ACC112 (cell line): ENCODE measurements around the gene S100A14.

Source experiments
- H2AFZ ChIP-seq: fragments of 200-600 bp; sonication (generic); one replicate; pipeline ENCODE4 v1.6.0; 2017; ENCODE audit warnings: antibody characterized with exemption, low read length; ENCODE audit not compliant: unreplicated experiment
- H3K27ac ChIP-seq: fragments of 200-600 bp; sonication (generic); 2 replicates; pipeline ENCODE4 v1.5.1; 2014; ENCODE audit warnings: low read depth, mild to moderate bottlenecking, antibody characterized with exemption, low read length, moderate library complexity
- H3K27me3 ChIP-seq: fragments of 200-600 bp; sonication (generic); 2 replicates; pipeline ENCODE4 v1.6.1; 2014; ENCODE audit warnings: mild to moderate bottlenecking, antibody characterized with exemption, low read length, moderate library complexity, mixed read lengths; ENCODE audit not compliant: insufficient read depth
- H3K36me3 ChIP-seq: fragments of 200-600 bp; sonication (generic); 2 replicates; pipeline ENCODE4 v1.6.1; 2016; ENCODE audit warnings: mild to moderate bottlenecking, antibody characterized with exemption, low read length, moderate library complexity, mixed read lengths; ENCODE audit not compliant: insufficient read depth
- H3K4me1 ChIP-seq: fragments of 200-600 bp; sonication (generic); one replicate; pipeline ENCODE4 v1.6.1; 2016; ENCODE audit warnings: low read length, mixed read lengths; ENCODE audit not compliant: insufficient read depth, unreplicated experiment, control insufficient read depth
- H3K4me3 ChIP-seq: fragments of 200-600 bp; sonication (generic); 2 replicates; pipeline ENCODE4 v1.5.1; 2014; ENCODE audit warnings: mild to moderate bottlenecking, low read depth, low read length
- H3K79me2 ChIP-seq: fragments of 200-600 bp; sonication (generic); one replicate; pipeline ENCODE4 v1.6.0; 2016; ENCODE audit warnings: low read length; ENCODE audit not compliant: control insufficient read depth, unreplicated experiment, insufficient read depth

Gene S100A14

DNA sequence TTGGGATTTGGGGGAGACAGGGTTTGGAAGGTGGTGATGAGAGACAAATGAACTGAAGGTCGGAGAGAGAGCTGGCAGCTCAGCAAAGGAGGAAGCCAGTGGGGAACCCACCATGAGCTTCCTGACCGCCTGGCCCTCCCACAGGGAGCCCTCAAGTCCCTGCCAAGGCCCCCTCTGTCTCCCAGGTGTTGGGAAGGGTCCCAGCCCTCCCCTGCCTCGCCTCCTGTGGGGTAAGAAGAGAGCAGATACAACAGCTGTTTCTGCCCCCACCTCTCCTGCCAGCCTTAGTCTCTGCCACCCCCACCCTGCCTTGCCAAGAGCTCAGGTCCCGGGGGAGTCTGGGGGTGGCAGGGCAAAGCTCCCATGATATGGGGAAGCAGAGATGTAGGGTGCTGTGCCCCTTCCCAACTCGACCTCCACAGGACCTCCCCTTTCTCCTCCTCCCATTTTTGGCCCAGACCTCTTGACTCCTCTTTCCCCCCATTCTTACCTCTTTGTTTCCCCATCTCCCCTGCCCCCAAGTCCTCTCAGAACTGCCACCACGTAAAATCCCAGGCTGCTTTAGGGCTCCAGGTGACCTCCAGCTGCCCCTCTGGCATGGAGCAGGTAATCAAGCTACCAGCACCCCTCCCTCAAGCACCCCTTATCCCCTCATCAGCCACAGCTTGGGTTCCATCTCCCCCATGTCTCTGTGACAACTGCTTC is 12.7 kb upstream of the S100A14 start:
- H2AFZ ChIP-seq = no peak overlapping the region
- H3K79me2 ChIP-seq = peaks cover 27% of the 10 kb centered on the region
- no peaks in the 10 kb centered on the region for H3K27me3 ChIP-seq
- H3K27ac ChIP-seq = no peak overlapping the region
- peaks cover 22% of the 10 kb centered on the region for H3K4me1 ChIP-seq
- no peak overlapping the region for H3K4me3 ChIP-seq
- H3K36me3 ChIP-seq = 0 out of 2 replicates have a peak, but pooled peaks cover 3% of the 10 kb centered on the region

DNA sequence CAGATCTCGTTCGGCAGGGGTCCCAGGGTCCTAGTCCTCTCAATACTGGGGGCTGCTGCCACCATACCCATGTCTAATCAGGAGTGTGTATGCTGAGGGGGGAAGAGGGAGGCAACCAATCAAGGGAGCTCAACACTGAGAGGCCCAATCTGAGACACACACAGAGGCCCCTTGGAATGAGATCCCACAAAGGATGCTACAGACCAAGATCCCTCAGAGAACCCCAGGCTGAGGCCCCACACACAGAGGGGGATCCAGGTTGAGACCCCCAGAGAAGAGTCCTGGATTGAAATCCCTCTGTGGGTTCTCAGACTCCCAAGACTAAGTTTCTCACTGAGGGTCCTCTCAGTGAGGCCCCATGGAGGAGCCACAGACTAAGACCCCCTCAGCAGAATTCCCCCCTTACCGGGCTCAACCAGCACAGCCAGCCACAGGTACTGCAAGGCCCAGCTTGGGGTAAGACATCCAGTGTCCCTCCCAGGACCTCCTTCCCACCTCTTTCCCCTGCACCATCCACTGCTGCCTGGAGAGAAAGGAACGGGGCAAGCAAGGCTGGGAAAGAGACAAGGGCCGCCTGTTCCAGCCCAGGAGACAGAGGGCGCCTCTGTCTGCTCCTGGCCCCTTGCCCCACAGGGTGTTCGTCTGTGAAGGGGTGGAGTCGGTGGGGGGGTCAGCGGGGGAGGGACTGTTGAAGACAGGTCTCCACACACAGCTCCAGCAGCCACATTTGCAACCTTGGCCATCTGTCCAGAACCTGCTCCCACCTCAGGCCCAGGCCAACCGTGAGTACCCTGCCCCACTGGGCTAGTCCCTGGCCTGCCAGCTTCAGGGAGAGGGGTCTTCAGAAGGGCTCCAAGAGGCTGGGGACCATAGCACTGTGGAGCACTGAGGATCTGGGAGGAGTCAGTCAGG is 11.8 kb upstream of the S100A14 start, which contains the start of gene S100A1:
Gene S100A1, plus strand, starts transcription at position 720 of the 912 bp plus-strand sequence. CDS start 2,088 bp downstream, outside the sequence.
- H3K79me2 ChIP-seq = peaks cover 30% of the 10 kb centered on the region
- peak within 1 kb of the TSS; percentile 88 for H3K4me3 ChIP-seq
- H3K27ac ChIP-seq = peak within 1 kb of the TSS; percentile 84
- no peak within 1 kb of the TSS for H2AFZ ChIP-seq
- peaks cover 18% of the 10 kb centered on the region for H3K4me1 ChIP-seq
- 0 out of 2 replicates have a peak, but pooled peaks cover 3% of the 10 kb centered on the region for H3K36me3 ChIP-seq
- no peaks in the 10 kb centered on the region for H3K27me3 ChIP-seq

DNA sequence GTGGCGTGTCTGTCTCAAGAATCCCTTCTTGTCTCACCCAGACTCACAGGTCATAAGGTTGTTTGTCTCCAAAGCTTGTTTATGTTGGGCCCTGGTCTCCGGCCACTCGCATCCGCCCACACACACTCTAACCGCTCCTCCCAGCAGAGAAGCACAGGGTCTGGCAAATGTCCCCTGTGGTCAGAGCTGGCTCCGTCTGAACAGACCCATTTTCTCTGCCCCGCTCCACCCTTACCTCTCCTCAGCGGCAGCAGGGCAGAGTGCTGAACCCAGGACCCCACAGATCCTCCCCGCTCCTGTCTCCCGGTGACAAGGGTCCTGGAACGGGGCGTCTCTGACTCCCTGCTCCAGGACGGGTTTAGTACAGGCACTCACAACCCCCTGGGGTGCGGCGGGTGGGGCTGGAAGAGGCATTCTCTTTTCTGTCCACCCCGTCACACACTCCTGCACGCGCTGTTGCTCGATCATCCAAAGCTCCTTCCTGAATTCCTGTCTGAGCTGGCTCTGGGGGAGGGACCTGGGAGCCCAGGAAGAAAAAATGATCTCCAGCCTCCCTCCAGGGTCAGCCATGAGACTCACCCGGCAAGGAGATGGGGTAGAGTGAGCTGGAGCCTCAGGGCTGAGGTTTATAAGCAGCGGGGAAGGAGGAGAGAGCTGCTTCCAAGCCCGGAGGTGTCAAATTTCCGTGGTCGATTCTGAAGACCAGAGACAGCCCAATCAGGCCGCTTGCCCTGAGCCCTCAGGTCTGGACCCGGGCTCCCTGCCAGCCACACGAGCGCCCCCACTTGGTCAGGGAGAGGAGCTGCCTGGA is 11.0 kb upstream of the S100A14 start, which contains the start of gene S100A13:
Gene S100A13, minus strand, starts transcription at position 602 of the 811 bp plus-strand sequence. CDS start 1,033 bp downstream, outside the sequence.
- Histone ChIP-seq H3K27ac (peak within 1 kb of the TSS; percentile 84), H3K36me3 (no peaks in the 10 kb centered on the region), H3K27me3 (no peaks in the 10 kb centered on the region), H3K79me2 (peaks cover 30% of the 10 kb centered on the region), H3K4me1 (peaks cover 18% of the 10 kb centered on the region), H2AFZ (peak within 1 kb of the TSS; percentile 28), H3K4me3 (peak within 1 kb of the TSS; percentile 88)

DNA sequence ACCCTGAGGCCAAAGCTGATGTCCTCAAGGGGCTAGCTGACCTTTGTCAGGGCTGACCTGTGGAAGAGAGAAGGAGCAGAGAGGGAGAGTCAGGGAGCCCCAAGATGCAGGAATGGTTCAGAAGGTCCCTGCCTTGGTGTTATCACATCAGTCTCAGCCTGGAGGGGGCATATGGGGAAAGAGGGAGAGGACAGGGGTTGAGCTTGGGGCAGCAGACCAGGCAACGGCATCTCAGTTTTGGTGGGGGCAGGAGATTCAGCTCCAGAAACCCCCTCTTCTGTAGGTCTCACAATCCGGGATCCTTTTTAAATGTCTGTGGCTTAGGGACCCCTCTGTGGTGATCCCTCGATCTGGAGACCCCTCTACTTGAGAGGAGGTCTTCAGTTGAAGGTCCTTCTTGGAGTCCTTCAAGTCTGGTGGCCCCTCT is 10.4 kb upstream of the S100A14 start:
- H3K27me3 ChIP-seq = no peaks in the 10 kb centered on the region
- no peak overlapping the region for H2AFZ ChIP-seq
- H3K36me3 ChIP-seq = no peaks in the 10 kb centered on the region
- H3K4me3 ChIP-seq = peak overlapping the region; percentile 88
- peaks cover 18% of the 10 kb centered on the region for H3K4me1 ChIP-seq
- H3K79me2 ChIP-seq = peaks cover 30% of the 10 kb centered on the region
- H3K27ac ChIP-seq = peak overlapping the region; percentile 84

DNA sequence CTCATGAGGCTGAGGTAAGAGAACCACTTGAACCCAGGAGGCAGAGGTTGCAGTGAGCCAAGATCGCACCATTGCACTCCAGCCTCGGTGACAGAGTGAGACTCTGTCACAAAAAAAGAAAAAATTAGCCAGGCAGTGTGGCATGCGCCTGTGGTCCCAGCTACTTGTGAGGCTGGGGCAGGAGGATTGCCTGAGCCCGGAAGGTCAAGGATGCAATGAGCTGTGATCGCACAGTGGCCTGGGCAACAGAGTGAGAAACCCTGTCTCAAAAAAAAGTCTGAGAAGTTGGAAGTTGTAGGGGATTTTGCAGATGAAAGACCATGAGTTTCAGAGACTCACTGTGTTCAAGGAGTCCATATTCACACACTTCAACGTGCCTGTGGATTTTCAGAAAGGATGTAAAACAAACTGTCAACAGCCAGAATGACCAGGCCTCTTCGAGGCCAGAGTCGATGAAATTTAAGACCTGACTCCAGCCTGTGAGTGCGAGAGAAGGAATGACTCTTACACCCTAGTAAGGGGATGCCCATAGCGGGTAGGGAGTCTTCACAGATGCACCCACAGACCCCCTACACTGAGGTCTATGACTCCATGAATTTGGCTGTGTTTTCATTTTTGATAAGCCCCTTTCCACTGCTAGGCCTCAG is 9.0 kb upstream of the S100A14 start:
- no peaks in the 10 kb centered on the region for H3K27me3 ChIP-seq
- H3K4me3 ChIP-seq = peak overlapping the region; percentile 88; the same call in 1 of the 2 replicates
- H3K4me1 ChIP-seq = peaks cover 18% of the 10 kb centered on the region
- no peak overlapping the region for H2AFZ ChIP-seq
- no peak overlapping the region for H3K27ac ChIP-seq
- H3K79me2 ChIP-seq = peaks cover 30% of the 10 kb centered on the region
- H3K36me3 ChIP-seq = no peaks in the 10 kb centered on the region

DNA sequence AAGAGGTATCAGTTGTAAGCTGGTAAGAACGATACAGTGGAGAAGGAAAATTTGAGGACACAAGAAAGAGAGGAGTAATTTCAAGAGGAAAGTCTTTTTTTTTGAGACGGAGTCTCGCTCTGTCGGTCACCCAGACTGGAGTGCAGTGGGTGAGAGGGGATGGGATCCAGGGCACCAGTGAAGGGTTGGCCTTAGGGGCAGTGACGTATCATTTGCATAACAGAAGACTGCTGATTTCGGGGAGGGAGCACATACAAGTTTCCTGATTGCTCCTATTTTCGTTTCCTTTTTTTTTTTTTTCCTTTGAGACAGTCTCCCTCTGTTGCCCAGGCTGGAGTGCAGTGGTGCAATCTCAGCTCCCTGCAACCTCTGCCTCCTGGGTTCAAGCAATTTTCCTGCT is 7.0 kb upstream of the S100A14 start:
- H3K4me3 ChIP-seq = no peak overlapping the region
- H3K79me2 ChIP-seq = peaks cover 30% of the 10 kb centered on the region
- H2AFZ ChIP-seq = no peak overlapping the region
- H3K36me3 ChIP-seq = peaks cover 3% of the 10 kb centered on the region
- peaks cover 18% of the 10 kb centered on the region for H3K4me1 ChIP-seq
- no peak overlapping the region for H3K27ac ChIP-seq
- no peaks in the 10 kb centered on the region for H3K27me3 ChIP-seq

DNA sequence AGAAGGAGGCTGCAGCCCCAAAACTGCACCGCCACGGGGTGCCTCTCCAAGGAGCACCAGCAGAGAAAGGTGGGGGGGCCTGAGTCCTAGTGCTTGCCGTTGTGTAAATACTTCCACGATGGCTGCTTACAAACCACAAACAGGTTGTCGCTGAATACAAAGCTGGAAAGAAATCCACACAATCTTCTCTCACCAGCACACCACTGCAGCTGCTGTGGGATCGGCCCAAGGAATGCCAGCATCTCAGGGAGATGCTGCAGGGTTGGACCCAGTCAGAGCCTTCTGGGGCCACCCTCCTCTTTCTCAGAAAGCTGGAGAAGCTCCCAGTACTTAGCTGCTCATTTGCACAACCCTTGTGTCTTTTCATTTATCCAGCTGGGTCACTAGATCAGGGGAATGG is 3.0 kb upstream of the S100A14 start:
- Histone ChIP-seq H3K36me3 (peaks cover 3% of the 10 kb centered on the region), H3K27me3 (no peaks in the 10 kb centered on the region), H3K27ac (no peak overlapping the region), H3K4me1 (peaks cover 25% of the 10 kb centered on the region), H3K79me2 (peaks cover 7% of the 10 kb centered on the region), H3K4me3 (no peak overlapping the region), H2AFZ (no peak overlapping the region)

DNA sequence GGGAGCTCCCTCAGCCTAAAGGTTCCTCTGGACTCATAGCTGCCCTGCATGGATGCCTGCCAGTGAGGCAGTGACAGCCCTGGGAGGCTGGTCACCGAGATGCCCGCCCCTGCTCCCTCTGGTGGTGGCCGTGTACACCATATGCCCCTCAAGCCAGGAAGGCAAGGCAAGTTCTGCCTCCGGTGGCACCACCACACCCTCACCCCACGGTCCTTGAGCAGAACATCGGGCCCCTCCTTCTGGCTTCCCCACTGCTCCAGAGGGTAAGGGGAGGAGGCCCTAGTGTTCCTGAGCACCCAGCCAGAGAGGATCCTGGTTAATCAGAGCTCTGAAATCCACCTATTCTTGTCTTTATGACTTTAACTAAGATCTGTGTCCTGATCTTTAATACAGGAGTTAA is 1.5 kb upstream of the S100A14 start:
- Histone ChIP-seq H3K36me3 (peaks cover 3% of the 10 kb centered on the region), H3K4me1 (peaks cover 34% of the 10 kb centered on the region), H3K27me3 (no peaks in the 10 kb centered on the region), H2AFZ (no peak overlapping the region), H3K27ac (peak overlapping the region; percentile 10; the same call in 1 of the 2 replicates), H3K4me3 (no peak overlapping the region), H3K79me2 (peaks cover 10% of the 10 kb centered on the region)

DNA sequence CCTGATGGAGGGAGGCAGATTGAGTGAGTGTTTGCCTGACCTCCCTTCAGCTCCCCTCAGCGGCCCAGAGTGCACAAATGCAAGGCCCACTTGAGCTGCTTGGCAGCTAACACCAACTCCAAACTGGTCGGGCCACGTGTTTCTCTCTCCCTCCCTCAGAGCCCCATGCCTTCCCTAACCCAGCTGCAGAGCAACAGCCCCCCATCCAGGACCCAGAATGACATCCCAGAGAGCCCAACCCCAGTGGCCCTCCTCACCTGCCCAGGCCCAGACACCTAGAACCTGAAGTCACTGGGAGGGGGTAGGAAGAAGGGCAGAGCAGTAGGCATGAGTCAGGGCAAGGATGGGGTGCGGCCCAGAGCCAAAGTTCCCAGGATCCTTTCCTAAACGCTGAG is 789 bp upstream of the S100A14 start:
- Histone ChIP-seq H3K79me2 (peaks cover 17% of the 10 kb centered on the region), H2AFZ (no peak overlapping the region), H3K36me3 (peaks cover 3% of the 10 kb centered on the region), H3K27me3 (no peaks in the 10 kb centered on the region), H3K4me3 (no peak overlapping the region), H3K4me1 (peaks cover 34% of the 10 kb centered on the region), H3K27ac (no peak overlapping the region)
